RWPE1 (cell line): ENCODE measurements around the gene EXOC1L.

Experiments
- CTCF ChIA-PET: fragments of 350-600 bp; sonication (Branson Sonifier 250); formaldehyde crosslinking; extraction: SDS; loops from one replicate; lab custom pipeline; 2021; lab: Yijun Ruan, JAX
- POLR2A ChIA-PET: fragments of 400-600 bp; formaldehyde crosslinking; extraction: SDS; loops from one replicate; lab custom pipeline; 2020; ENCODE audit warnings: antibody characterized with exemption; ENCODE audit not compliant: low non-redundant PET; lab: Yijun Ruan, JAX
- DNase-seq: peaks from one replicate; pipeline ENCODE4 v3.0.0; 2012; ENCODE audit warnings: low spot score
- H3K27ac ChIP-seq: fragments of 450-650 bp; 2 replicates; pipeline ENCODE4 v1.5.1; 2017
- CTCF ChIP-seq: fragments of 450-650 bp; conservative IDR thresholded peaks from 2 replicates; pipeline ENCODE4 v1.5.1; 2017; ENCODE audit warnings: low read depth, mild to moderate bottlenecking

Gene EXOC1L

GRCh38 chr4:55830048-55830447, 10.5 kb downstream of the EXOC1L start:
- POLR2A ChIA-PET = no interaction called here

GRCh38 chr4:55830716-55831115, 11.1 kb downstream of the EXOC1L start:
- POLR2A ChIA-PET = no interaction called here

More at GRCh38 chr4:55830048-55830447, 10.5 kb downstream of the EXOC1L start:
- TF ChIP-seq CTCF = no peak
- no peak for DNase-seq
- CTCF ChIA-PET = interaction anchor here (1.6 kb wide), 1 partner anchor 37 kb away, joined by 3 read pairs; no protein-coding TSS in a partner anchor
- no peak overlapping the region for H3K27ac ChIP-seq

GRCh38 chr4:55834086-55834795, 14.7 kb downstream of the EXOC1L start:
- ChIA-PET CTCF (interaction anchor here (0.6 kb wide), 1 partner anchor 402 kb away, joined by 4 read pairs; no protein-coding TSS in a partner anchor), POLR2A (no interaction called here)
- DNase-seq = no peak
- no peak for TF ChIP-seq CTCF
- no peak overlapping the region for H3K27ac ChIP-seq

More at GRCh38 chr4:55830716-55831115, 11.1 kb downstream of the EXOC1L start:
- DNase-seq = no peak
- no peak for TF ChIP-seq CTCF
- CTCF ChIA-PET = interaction anchor here (0.6 to 1.6 kb wide), 2 partner anchors 36 to 44 kb away, joined by 3 read pairs; no protein-coding TSS in a partner anchor
- H3K27ac ChIP-seq = no peak overlapping the region

- TF ChIP-seq CTCF = no peak
- ChIA-PET POLR2A (no interaction called here), CTCF (interaction anchor here (0.5 kb wide), 1 partner anchor 756 kb away, joined by 3 read pairs; no protein-coding TSS in a partner anchor)
- DNase-seq = no peak
- H3K27ac ChIP-seq = no peak overlapping the region
Measured at GRCh38 chr4:55837903-55838302, 18.3 kb downstream of the EXOC1L start.

- POLR2A ChIA-PET = no interaction called here
- TF ChIP-seq CTCF = no peak
- CTCF ChIA-PET = interaction anchor here (0.5 kb wide), 1 partner anchor 756 kb away, joined by 3 read pairs; no protein-coding TSS in a partner anchor
- no peak for DNase-seq
- H3K27ac ChIP-seq = no peak overlapping the region
Measured at GRCh38 chr4:55838356-55838755, 18.8 kb downstream of the EXOC1L start.

- ChIA-PET POLR2A (no interaction called here), CTCF (no interaction called here)
- H3K27ac ChIP-seq = no peak overlapping the region
- no peak for TF ChIP-seq CTCF
- no peak for DNase-seq
Measured at GRCh38 chr4:55838952-55839351, 19.4 kb downstream of the EXOC1L start.
